ENCODE results near the gene PROZ. TPM values are rescaled to one million over a fixed set of nuclear protein-coding genes. Genes with fewer than 3 reads are reported as not detected.

PROZ gene
- total and polyA plus RNA-seq, 2 donors (not counting 1 experiment from before 2014, with no cell fraction given): not detected

DNA sequence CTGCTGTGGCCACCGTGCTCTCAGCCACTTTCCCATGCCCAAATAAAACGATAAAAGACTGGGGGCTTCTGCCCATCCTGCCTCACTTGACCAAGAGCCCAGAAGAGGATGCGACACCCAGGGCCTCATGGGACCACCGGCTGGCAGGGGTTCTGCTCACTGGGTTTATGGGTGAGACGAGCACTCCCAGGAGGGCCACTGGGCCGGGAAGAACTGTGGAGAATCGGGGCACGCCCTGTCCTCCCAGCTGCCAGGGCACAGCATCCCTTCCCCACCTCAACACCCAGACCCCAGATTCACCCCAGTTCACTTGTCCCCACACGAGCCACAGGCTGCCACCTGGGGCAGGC lies 40.6 kb upstream of the PROZ start:
- no peak overlapping the region for H3K27ac Mint-ChIP-seq
- 90% methylated on average over 6 of the region's 9 CpGs for WGBS (ENCODE audit: insufficient coverage)
- ATAC-seq (ENCODE audit: low read depth): no peak
- no peaks in the 10 kb centered on the region for H3K79me2 ChIP-seq (ENCODE audit: control insufficient read depth, insufficient read depth, low read length)
- no peaks in the 10 kb centered on the region for H4K20me1 ChIP-seq (ENCODE audit: control insufficient read depth, insufficient read depth, low read length, poor library complexity, severe bottlenecking)
- no peak for TF ChIP-seq EZH2 (IDR thresholded peaks at IDR 0.05; ENCODE audit: borderline replicate concordance, insufficient read depth, low read depth, low read length, poor library complexity, severe bottlenecking)
- TF ChIP-seq, protein P1, sequence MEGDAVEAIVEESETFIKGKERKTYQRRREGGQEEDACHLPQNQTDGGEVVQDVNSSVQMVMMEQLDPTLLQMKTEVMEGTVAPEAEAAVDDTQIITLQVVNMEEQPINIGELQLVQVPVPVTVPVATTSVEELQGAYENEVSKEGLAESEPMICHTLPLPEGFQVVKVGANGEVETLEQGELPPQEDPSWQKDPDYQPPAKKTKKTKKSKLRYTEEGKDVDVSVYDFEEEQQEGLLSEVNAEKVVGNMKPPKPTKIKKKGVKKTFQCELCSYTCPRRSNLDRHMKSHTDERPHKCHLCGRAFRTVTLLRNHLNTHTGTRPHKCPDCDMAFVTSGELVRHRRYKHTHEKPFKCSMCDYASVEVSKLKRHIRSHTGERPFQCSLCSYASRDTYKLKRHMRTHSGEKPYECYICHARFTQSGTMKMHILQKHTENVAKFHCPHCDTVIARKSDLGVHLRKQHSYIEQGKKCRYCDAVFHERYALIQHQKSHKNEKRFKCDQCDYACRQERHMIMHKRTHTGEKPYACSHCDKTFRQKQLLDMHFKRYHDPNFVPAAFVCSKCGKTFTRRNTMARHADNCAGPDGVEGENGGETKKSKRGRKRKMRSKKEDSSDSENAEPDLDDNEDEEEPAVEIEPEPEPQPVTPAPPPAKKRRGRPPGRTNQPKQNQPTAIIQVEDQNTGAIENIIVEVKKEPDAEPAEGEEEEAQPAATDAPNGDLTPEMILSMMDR (IDR thresholded peaks at IDR 0.05): no peak
- no peak overlapping the region for H3K4me3 Mint-ChIP-seq
- H3K4me1 ChIP-seq (ENCODE audit: control insufficient read depth in 2 of 2, insufficient read depth in 2 of 2, low read length in 2 of 2): no peaks in the 10 kb centered on the region
- H3K27ac ChIP-seq (ENCODE audit: low read length in 2 of 2): no peak overlapping the region
- no peaks in the 10 kb centered on the region for H3K36me3 ChIP-seq (replicated peaks in 1 of 2; ENCODE audit: control extremely low read depth in 1 of 2, control insufficient read depth in 1 of 2, extremely low read depth in 1 of 2, insufficient read depth in 2 of 2, low read length in 1 of 2)
- POLR2A ChIA-PET: no interaction called here
- H3K4me3 ChIP-seq (ENCODE audit: control extremely low read depth in 1 of 5, extremely low read depth in 1 of 5, insufficient read depth in 1 of 5, low read depth in 2 of 5, low read length in 4 of 5): no peak overlapping the region
- intact Hi-C loops (cut with micrococcal nuclease): no loop called here
- CTCF ChIA-PET: no interaction called here
- H3K9ac ChIP-seq (ENCODE audit: low read length): no peak overlapping the region
- no peak overlapping the region for H2AFZ ChIP-seq (ENCODE audit: insufficient read depth, low read depth, low read length, poor library complexity, severe bottlenecking)
- H3K27me3 ChIP-seq (replicated peaks in 1 of 4; ENCODE audit: control extremely low read depth in 1 of 4, control insufficient read depth in 3 of 4, insufficient read depth in 4 of 4, low read length in 3 of 4): peaks cover 0 to 2% (median 0%) of the 10 kb centered on the region in 4 experiments
- no peaks in the 10 kb centered on the region for H3K4me1 Mint-ChIP-seq
- peaks cover 0 to 5% (median 0%) of the 10 kb centered on the region in 3 donors for H3K9me3 ChIP-seq (ENCODE audit: control extremely low read depth in 1 of 3, control insufficient read depth in 2 of 3, insufficient read depth in 1 of 3, low read length in 2 of 3)
- peaks cover 4% of the 10 kb centered on the region for H3K27me3 Mint-ChIP-seq
- no peaks in the 10 kb centered on the region for H3K9me3 Mint-ChIP-seq (ENCODE audit: insufficient read depth)
- H3K4me2 ChIP-seq (replicated peaks; ENCODE audit: low read depth, low read length, poor library complexity, severe bottlenecking): no peak overlapping the region
- DNase-seq: no peak

DNA sequence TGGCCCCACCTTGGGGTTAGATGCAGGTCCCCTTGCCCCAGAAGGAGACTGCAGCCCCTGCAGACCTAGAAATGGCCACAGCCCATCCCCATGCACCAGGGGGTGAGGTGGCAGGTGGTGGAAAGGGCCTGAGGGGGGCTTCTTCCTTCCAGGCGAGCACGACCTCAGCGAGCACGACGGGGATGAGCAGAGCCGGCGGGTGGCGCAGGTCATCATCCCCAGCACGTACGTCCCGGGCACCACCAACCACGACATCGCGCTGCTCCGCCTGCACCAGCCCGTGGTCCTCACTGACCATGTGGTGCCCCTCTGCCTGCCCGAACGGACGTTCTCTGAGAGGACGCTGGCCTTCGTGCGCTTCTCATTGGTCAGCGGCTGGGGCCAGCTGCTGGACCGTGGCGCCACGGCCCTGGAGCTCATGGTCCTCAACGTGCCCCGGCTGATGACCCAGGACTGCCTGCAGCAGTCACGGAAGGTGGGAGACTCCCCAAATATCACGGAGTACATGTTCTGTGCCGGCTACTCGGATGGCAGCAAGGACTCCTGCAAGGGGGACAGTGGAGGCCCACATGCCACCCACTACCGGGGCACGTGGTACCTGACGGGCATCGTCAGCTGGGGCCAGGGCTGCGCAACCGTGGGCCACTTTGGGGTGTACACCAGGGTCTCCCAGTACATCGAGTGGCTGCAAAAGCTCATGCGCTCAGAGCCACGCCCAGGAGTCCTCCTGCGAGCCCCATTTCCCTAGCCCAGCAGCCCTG lies 40.0 kb upstream of the PROZ start:
- DNase-seq (no peak), ATAC-seq (ENCODE audit: low read depth) (no peak)
- no peak overlapping the region for H3K4me3 ChIP-seq (ENCODE audit: control extremely low read depth in 1 of 5, extremely low read depth in 1 of 5, insufficient read depth in 1 of 5, low read depth in 2 of 5, low read length in 4 of 5)
- no peak overlapping the region for H3K4me3 Mint-ChIP-seq
- 95% methylated on average over 40 of the region's 42 CpGs for WGBS (ENCODE audit: insufficient coverage)
- no peaks in the 10 kb centered on the region for H3K4me1 ChIP-seq (ENCODE audit: control insufficient read depth in 2 of 2, insufficient read depth in 2 of 2, low read length in 2 of 2)
- no peaks in the 10 kb centered on the region for H3K36me3 ChIP-seq (replicated peaks in 1 of 2; ENCODE audit: control extremely low read depth in 1 of 2, control insufficient read depth in 1 of 2, extremely low read depth in 1 of 2, insufficient read depth in 2 of 2, low read length in 1 of 2)
- H3K4me2 ChIP-seq (replicated peaks; ENCODE audit: low read depth, low read length, poor library complexity, severe bottlenecking): no peak overlapping the region
- no peak overlapping the region for H3K27ac ChIP-seq (ENCODE audit: low read length in 2 of 2)
- TF ChIP-seq, protein P1 (IDR thresholded peaks at IDR 0.05): no peak
- no peak for TF ChIP-seq EZH2 (IDR thresholded peaks at IDR 0.05; ENCODE audit: borderline replicate concordance, insufficient read depth, low read depth, low read length, poor library complexity, severe bottlenecking)
- H3K9me3 Mint-ChIP-seq (ENCODE audit: insufficient read depth): no peaks in the 10 kb centered on the region
- H3K9me3 ChIP-seq (ENCODE audit: control extremely low read depth in 1 of 3, control insufficient read depth in 2 of 3, insufficient read depth in 1 of 3, low read length in 2 of 3): peaks cover 0 to 5% (median 0%) of the 10 kb centered on the region in 3 donors
- ChIA-PET POLR2A (no interaction called here), CTCF (no interaction called here)
- no peak overlapping the region for H3K9ac ChIP-seq (ENCODE audit: low read length)
- no peak overlapping the region for H2AFZ ChIP-seq (ENCODE audit: insufficient read depth, low read depth, low read length, poor library complexity, severe bottlenecking)
- H3K4me1 Mint-ChIP-seq: no peaks in the 10 kb centered on the region
- no peak overlapping the region for H3K27ac Mint-ChIP-seq
- H3K27me3 Mint-ChIP-seq: peaks cover 4% of the 10 kb centered on the region
- H4K20me1 ChIP-seq (ENCODE audit: control insufficient read depth, insufficient read depth, low read length, poor library complexity, severe bottlenecking): no peaks in the 10 kb centered on the region
- H3K27me3 ChIP-seq (replicated peaks in 1 of 4; ENCODE audit: control extremely low read depth in 1 of 4, control insufficient read depth in 3 of 4, insufficient read depth in 4 of 4, low read length in 3 of 4): no peaks in the 10 kb centered on the region
- H3K79me2 ChIP-seq (ENCODE audit: control insufficient read depth, insufficient read depth, low read length): no peaks in the 10 kb centered on the region
- intact Hi-C loops (cut with micrococcal nuclease): no loop called here
